K562 (cell line): ENCODE results near the gene NDRG4. TPM values are rescaled to one million over a fixed set of nuclear protein-coding genes. Genes with fewer than 3 reads are reported as not detected.

Source experiments
- SIX5 ChIP-seq, 2 experiments: IDR thresholded peaks; 2 replicates each; pipeline ENCODE4 v1.6.1; 2011; ENCODE audit warnings: low read length in 2 of 2, borderline replicate concordance in 1 of 2, low read depth in 1 of 2, mild to moderate bottlenecking in 1 of 2, moderate library complexity in 1 of 2; ENCODE audit not compliant: insufficient read depth in 1 of 2
- SMAD3 ChIP-seq: fragments of 450-650 bp; formaldehyde crosslinking; conservative IDR thresholded peaks from 2 replicates; pipeline ENCODE4 v1.4.0; 2020; ENCODE audit warnings: mild to moderate bottlenecking
- ZNF76 ChIP-seq: fragments of 250-450 bp; sonication (Bioruptor Pico); IDR thresholded peaks from 2 replicates; pipeline ENCODE4 v1.4.0; 2020; ENCODE audit warnings: mild to moderate bottlenecking, moderate library complexity, borderline replicate concordance
- polyA plus RNA-seq, 8 experiments: library from polyadenylated mRNA; depleted of rRNA in 4 of 8; stranded (reverse) in 5 of 8; unstranded in 3 of 8; fragments of >200 nt; fragmentation: Nextera tagmentation in 2 of 8; fragmentation: Illumina TruSeq in 1 of 8; extraction: Ambion mirVana in 2 of 8; extraction: Trizol in 1 of 8; gene quantifications; 2 replicates each; pipeline versions ENCODE4 v1.2.1 to v1.2.3, GENCODE V29; 2011 to 2014; ENCODE audit warnings: inconsistent platforms in 1 of 8, missing spikeins in 1 of 8
- total RNA-seq, 7 experiments: library from RNA; depleted of rRNA in 6 of 7; stranded (reverse); fragments of >200 nt in 6 of 7; fragmentation: Illumina TruSeq in 2 of 7; extraction: Trizol in 2 of 7; gene quantifications; 2 replicates each; pipeline versions ENCODE4 v1.2.1 to v1.2.3, GENCODE V29; 2011 to 2021; ENCODE audit warnings: low replicate concordance in 1 of 7
- TF ChIP-seq, protein P1 (sequence below): sonication (generic); formaldehyde crosslinking; IDR thresholded peaks from 2 replicates; pipeline ENCODE4 v1.8.1; 2023; ENCODE audit warnings: mild to moderate bottlenecking, missing genetic modification reagents
- TF ChIP-seq, protein P2 (sequence below): fragments of 250-450 bp; sonication (Bioruptor Pico); IDR thresholded peaks from 2 replicates; pipeline ENCODE4 v1.5.0; 2021
- TF ChIP-seq, protein P3 (sequence below): fragments of 250-450 bp; sonication (Bioruptor Pico); IDR thresholded peaks from 2 replicates; pipeline ENCODE4 v1.9.0; 2021; ENCODE audit warnings: mild to moderate bottlenecking, inconsistent platforms

NDRG4 gene
- total and polyA plus RNA-seq, 9 of the 15 experiments (the other 6 are each of a cell fraction or from before 2014, with no cell fraction given): 0.06 to 0.95 (median 0.28) TPM

DNA sequence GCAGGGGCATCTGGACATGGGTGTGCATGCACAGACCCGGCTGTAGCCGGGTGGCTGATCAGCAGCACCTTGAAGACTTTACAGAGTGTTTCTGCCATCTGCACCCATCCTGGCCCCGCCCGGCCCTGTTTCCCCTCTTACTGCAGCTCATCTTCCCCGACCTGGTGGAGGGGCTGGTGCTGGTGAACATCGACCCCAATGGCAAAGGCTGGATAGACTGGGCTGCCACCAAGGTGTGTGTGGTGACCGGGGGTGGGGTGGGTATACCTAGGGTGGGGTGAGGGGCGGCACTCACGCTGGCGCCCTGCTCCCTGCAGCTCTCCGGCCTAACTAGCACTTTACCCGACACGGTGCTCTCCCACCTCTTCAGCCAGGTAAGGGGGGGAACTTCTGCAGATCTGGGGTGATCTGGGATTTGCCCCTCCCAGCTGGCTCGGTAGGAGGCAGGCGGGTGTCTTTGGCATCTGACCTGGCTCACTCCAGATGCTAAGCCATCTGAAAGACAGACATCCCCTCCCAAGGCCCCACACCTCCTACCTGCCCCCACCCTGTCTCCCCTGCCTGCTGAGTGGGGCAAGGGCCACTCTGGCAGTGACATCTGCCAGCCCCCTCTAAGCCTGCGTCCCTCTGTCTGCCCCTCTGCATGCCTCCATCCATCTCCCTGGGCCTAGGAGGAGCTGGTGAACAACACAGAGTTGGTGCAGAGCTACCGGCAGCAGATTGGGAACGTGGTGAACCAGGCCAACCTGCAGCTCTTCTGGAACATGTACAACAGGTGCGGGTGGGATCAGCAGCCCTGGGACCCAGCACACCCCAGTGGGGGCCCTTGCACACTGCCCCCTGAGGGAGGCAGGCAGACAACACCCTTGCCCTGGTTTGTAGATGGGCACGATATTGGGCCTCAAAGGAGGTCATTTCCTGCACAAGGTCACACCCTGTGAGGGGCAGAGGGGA lies 6.6 kb downstream of the NDRG4 start (continued):
- TF ChIP-seq, protein P1, sequence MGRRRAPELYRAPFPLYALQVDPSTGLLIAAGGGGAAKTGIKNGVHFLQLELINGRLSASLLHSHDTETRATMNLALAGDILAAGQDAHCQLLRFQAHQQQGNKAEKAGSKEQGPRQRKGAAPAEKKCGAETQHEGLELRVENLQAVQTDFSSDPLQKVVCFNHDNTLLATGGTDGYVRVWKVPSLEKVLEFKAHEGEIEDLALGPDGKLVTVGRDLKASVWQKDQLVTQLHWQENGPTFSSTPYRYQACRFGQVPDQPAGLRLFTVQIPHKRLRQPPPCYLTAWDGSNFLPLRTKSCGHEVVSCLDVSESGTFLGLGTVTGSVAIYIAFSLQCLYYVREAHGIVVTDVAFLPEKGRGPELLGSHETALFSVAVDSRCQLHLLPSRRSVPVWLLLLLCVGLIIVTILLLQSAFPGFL (CRISPR knock-in tag): no peak
- TF ChIP-seq ZNF76 (CRISPR knock-in tag) (no peak), SMAD3 (CRISPR knock-in tag) (no peak), SIX5 (IDR thresholded peaks at IDR 0.05; ENCODE audit: borderline replicate concordance in 1 of 2, insufficient read depth in 1 of 2, low read depth in 1 of 2, low read length in 2 of 2) (no peak)
- TF ChIP-seq, protein P2, sequence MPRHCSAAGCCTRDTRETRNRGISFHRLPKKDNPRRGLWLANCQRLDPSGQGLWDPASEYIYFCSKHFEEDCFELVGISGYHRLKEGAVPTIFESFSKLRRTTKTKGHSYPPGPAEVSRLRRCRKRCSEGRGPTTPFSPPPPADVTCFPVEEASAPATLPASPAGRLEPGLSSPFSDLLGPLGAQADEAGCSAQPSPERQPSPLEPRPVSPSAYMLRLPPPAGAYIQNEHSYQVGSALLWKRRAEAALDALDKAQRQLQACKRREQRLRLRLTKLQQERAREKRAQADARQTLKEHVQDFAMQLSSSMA (CRISPR knock-in tag): no peak
- TF ChIP-seq, protein P3, sequence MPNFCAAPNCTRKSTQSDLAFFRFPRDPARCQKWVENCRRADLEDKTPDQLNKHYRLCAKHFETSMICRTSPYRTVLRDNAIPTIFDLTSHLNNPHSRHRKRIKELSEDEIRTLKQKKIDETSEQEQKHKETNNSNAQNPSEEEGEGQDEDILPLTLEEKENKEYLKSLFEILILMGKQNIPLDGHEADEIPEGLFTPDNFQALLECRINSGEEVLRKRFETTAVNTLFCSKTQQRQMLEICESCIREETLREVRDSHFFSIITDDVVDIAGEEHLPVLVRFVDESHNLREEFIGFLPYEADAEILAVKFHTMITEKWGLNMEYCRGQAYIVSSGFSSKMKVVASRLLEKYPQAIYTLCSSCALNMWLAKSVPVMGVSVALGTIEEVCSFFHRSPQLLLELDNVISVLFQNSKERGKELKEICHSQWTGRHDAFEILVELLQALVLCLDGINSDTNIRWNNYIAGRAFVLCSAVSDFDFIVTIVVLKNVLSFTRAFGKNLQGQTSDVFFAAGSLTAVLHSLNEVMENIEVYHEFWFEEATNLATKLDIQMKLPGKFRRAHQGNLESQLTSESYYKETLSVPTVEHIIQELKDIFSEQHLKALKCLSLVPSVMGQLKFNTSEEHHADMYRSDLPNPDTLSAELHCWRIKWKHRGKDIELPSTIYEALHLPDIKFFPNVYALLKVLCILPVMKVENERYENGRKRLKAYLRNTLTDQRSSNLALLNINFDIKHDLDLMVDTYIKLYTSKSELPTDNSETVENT: no peak
